ENCODE results near the gene MRPL18.

The MRPL18 gene

DNA sequence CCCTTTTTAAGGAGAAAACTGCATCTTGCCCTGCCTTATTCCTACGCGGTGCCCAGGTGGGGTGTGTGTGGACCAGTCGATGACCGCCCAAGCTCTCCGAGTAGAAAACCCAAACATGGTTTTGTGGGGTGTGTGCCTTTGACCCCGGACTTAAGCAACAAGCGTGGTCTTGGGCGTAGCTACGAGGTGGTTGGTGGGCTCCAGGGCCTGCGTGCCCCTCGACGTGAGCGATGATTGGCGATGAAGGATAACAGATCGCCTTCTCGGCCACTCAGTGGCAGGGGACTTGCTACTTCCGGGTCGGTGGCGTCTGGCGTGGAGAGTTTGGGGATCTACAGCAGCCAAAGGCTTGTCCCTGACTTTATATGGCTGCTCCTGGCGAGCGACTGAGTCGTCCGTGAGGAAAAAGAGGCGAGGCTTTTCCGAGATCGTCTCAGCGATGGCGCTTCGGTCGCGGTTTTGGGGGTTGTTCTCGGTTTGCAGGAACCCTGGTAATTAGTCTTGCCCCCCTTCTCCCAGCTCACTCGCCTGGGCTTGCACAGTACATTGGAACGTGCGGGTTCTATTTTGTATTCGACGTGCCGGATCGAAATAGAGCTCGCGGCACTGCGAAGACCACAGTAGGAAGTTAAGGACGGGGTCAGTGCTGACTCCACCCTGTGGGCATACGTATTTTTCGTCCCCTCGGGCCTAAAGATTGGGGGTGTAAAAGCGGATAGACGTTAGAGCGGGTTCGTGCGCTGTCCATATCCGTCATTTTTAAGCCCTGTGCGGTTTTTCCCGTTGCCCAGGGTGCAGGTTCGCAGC, at the start of gene MRPL18:
Gene MRPL18 (plus strand): TSS at position 319 of the 807 bp plus-strand sequence. CDS start 121 bp downstream, at position 440.
- H3K27me3 ChIP-seq (ENCODE audit: low read length): no peaks in the 10 kb centered on the region
- H3F3A ChIP-seq (ENCODE audit: insufficient read depth): peaks cover 10% of the 10 kb centered on the region; the same call in 1 of the 2 replicates
- H3K4me3 ChIP-seq (ENCODE audit: insufficient read depth, low read length, poor library complexity, severe bottlenecking): peak within 1 kb of the TSS; percentile 82
- H3K9ac ChIP-seq (ENCODE audit: low read length): peak within 1 kb of the TSS; percentile 96
- peaks cover 23% of the 10 kb centered on the region; the same call in 1 of the 2 replicates for H4K20me1 ChIP-seq (ENCODE audit: low read depth, low read length)
- H3K36me3 ChIP-seq (ENCODE audit: low read length): peaks cover 38% of the 10 kb centered on the region
- H3K9me3 ChIP-seq (ENCODE audit: insufficient read depth, low read length): no peaks in the 10 kb centered on the region
- no peaks in the 10 kb centered on the region for H3K9me2 ChIP-seq (replicated peaks; ENCODE audit: insufficient read depth, low read length)
- peak within 1 kb of the TSS; percentile 46 for H2AFZ ChIP-seq (ENCODE audit: low read depth, low read length, severe bottlenecking)
- peak within 1 kb of the TSS; percentile 85 for H3K27ac ChIP-seq (ENCODE audit: low read depth, low read length)
- H3K4me2 ChIP-seq (ENCODE audit: low read depth, low read length, poor library complexity, severe bottlenecking): peak within 1 kb of the TSS; percentile 88
- TF ChIP-seq, protein P1, sequence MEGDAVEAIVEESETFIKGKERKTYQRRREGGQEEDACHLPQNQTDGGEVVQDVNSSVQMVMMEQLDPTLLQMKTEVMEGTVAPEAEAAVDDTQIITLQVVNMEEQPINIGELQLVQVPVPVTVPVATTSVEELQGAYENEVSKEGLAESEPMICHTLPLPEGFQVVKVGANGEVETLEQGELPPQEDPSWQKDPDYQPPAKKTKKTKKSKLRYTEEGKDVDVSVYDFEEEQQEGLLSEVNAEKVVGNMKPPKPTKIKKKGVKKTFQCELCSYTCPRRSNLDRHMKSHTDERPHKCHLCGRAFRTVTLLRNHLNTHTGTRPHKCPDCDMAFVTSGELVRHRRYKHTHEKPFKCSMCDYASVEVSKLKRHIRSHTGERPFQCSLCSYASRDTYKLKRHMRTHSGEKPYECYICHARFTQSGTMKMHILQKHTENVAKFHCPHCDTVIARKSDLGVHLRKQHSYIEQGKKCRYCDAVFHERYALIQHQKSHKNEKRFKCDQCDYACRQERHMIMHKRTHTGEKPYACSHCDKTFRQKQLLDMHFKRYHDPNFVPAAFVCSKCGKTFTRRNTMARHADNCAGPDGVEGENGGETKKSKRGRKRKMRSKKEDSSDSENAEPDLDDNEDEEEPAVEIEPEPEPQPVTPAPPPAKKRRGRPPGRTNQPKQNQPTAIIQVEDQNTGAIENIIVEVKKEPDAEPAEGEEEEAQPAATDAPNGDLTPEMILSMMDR (IDR thresholded peaks at IDR 0.05; ENCODE audit: insufficient read depth, low read length, poor library complexity, severe bottlenecking): no peak
- no peak for TF ChIP-seq EZH2phosphoT487 (conservative IDR thresholded peaks at IDR 0.05; ENCODE audit: low read length)
- H3K79me2 ChIP-seq (ENCODE audit: insufficient read depth, low read length): peaks cover 81% of the 10 kb centered on the region

DNA sequence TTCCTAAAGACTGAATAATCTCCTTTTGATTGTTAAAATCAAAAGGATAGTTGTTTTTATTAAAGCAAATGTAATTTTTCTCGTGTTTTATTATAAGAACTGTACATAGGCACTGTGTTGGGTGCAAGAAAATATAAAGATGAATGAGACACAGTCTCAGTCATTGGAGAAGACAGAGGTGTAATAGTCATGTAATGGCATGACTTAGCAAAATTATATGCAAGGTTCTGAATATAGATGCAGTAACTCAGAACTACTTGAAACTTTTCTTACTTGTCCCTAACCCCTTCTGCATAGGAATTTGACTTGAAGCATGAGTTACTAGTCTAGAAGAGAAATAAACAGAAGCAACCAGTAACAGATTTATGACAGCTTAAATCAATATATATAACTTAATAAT, 48.1 kb upstream of the MRPL18 start:
- H3K9me2 ChIP-seq (replicated peaks; ENCODE audit: insufficient read depth, low read length): no peaks in the 10 kb centered on the region
- TF ChIP-seq EZH2phosphoT487 (conservative IDR thresholded peaks at IDR 0.05; ENCODE audit: low read length): no peak
- TF ChIP-seq, protein P1 (IDR thresholded peaks at IDR 0.05; ENCODE audit: insufficient read depth, low read length, poor library complexity, severe bottlenecking): no peak
- no peak overlapping the region for H3K9ac ChIP-seq (ENCODE audit: low read length)
- no peak overlapping the region for H3K4me3 ChIP-seq (ENCODE audit: insufficient read depth, low read length, poor library complexity, severe bottlenecking)
- no peaks in the 10 kb centered on the region for H3K9me3 ChIP-seq (ENCODE audit: insufficient read depth, low read length)
- peaks cover 84% of the 10 kb centered on the region for H3K79me2 ChIP-seq (ENCODE audit: insufficient read depth, low read length)
- H2AFZ ChIP-seq (ENCODE audit: low read depth, low read length, severe bottlenecking): no peak overlapping the region
- H3K27me3 ChIP-seq (ENCODE audit: low read length): no peaks in the 10 kb centered on the region
- H3F3A ChIP-seq (ENCODE audit: insufficient read depth): peaks cover 15% of the 10 kb centered on the region; the same call in 1 of the 2 replicates
- H4K20me1 ChIP-seq (ENCODE audit: low read depth, low read length): peaks cover 39% of the 10 kb centered on the region
- H3K4me2 ChIP-seq (ENCODE audit: low read depth, low read length, poor library complexity, severe bottlenecking): no peak overlapping the region
- H3K27ac ChIP-seq (ENCODE audit: low read depth, low read length): no peak overlapping the region
- H3K36me3 ChIP-seq (ENCODE audit: low read length): peaks cover 91% of the 10 kb centered on the region

DNA sequence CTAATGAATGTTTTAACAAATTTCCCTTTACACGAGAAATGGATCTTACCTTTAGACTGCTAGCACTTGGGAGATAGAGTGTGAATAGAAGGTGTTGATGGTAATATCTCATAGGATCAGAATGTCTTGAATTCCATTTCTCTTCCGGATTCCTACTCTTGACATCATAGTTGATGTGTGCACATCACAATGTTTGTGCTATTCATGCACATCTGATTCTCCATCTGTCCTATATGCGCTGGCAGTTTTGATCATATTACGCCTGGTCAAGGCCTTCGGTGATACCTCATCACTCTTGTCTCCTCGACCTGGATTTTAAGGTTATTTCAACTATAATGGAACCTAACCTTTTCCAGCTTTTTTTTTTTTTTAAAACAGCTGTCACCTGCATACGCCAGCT, 45.2 kb upstream of the MRPL18 start:
- H3K27me3 ChIP-seq (ENCODE audit: low read length): no peaks in the 10 kb centered on the region
- no peak overlapping the region for H3K27ac ChIP-seq (ENCODE audit: low read depth, low read length)
- H3F3A ChIP-seq (ENCODE audit: insufficient read depth): peaks cover 18% of the 10 kb centered on the region; the same call in 1 of the 2 replicates
- TF ChIP-seq, protein P1 (IDR thresholded peaks at IDR 0.05; ENCODE audit: insufficient read depth, low read length, poor library complexity, severe bottlenecking): no peak
- TF ChIP-seq EZH2phosphoT487 (conservative IDR thresholded peaks at IDR 0.05; ENCODE audit: low read length): no peak
- H3K9me3 ChIP-seq (ENCODE audit: insufficient read depth, low read length): no peaks in the 10 kb centered on the region
- H3K9ac ChIP-seq (ENCODE audit: low read length): no peak overlapping the region
- H3K79me2 ChIP-seq (ENCODE audit: insufficient read depth, low read length): peaks cover 64% of the 10 kb centered on the region
- peaks cover 15% of the 10 kb centered on the region for H4K20me1 ChIP-seq (ENCODE audit: low read depth, low read length)
- H3K9me2 ChIP-seq (replicated peaks; ENCODE audit: insufficient read depth, low read length): no peaks in the 10 kb centered on the region
- no peak overlapping the region for H3K4me2 ChIP-seq (ENCODE audit: low read depth, low read length, poor library complexity, severe bottlenecking)
- peaks cover 74% of the 10 kb centered on the region for H3K36me3 ChIP-seq (ENCODE audit: low read length)
- H3K4me3 ChIP-seq (ENCODE audit: insufficient read depth, low read length, poor library complexity, severe bottlenecking): no peak overlapping the region
- no peak overlapping the region for H2AFZ ChIP-seq (ENCODE audit: low read depth, low read length, severe bottlenecking)

Data from SU-DHL-6 (cell line).